HEK293T (cell line): Measurements from ENCODE around the gene CCDC24.

Source experiments
- BHLHE40 ChIP-seq: fragments of 450-650 bp; IDR thresholded peaks from 2 replicates; pipeline ENCODE4 v1.6.1; 2016; ENCODE audit warnings: mild to moderate bottlenecking, moderate library complexity, borderline replicate concordance
- ELF4 ChIP-seq: fragments of 450-650 bp; IDR thresholded peaks from 2 replicates; pipeline ENCODE4 v1.6.1; 2017; ENCODE audit warnings: antibody characterized with exemption
- FOXK2 ChIP-seq: fragments of 450-650 bp; IDR thresholded peaks from 2 replicates; pipeline ENCODE4 v1.6.1; 2016; ENCODE audit warnings: mild to moderate bottlenecking
- FOXM1 ChIP-seq: fragments of 450-650 bp; IDR thresholded peaks from 2 replicates; pipeline ENCODE4 v1.6.1; 2017; ENCODE audit warnings: mild to moderate bottlenecking, borderline replicate concordance
- L3MBTL2 ChIP-seq: fragments of 450-650 bp; conservative IDR thresholded peaks from 2 replicates; pipeline ENCODE4 v1.6.1; 2016; ENCODE audit warnings: mild to moderate bottlenecking
- NFRKB ChIP-seq: fragments of 450-650 bp; IDR thresholded peaks from 2 replicates; pipeline ENCODE4 v1.6.1; 2016; ENCODE audit warnings: mild to moderate bottlenecking, moderate library complexity
- SP1 ChIP-seq: fragments of 450-650 bp; IDR thresholded peaks from 2 replicates; pipeline ENCODE4 v1.6.1; 2017
- SUZ12 ChIP-seq: fragments of 450-650 bp; IDR thresholded peaks from 2 replicates; pipeline ENCODE4 v1.6.1; 2016; ENCODE audit warnings: mild to moderate bottlenecking
- ZNF384 ChIP-seq: fragments of 450-650 bp; IDR thresholded peaks from 2 replicates; pipeline ENCODE4 v1.6.1; 2016

DNA sequence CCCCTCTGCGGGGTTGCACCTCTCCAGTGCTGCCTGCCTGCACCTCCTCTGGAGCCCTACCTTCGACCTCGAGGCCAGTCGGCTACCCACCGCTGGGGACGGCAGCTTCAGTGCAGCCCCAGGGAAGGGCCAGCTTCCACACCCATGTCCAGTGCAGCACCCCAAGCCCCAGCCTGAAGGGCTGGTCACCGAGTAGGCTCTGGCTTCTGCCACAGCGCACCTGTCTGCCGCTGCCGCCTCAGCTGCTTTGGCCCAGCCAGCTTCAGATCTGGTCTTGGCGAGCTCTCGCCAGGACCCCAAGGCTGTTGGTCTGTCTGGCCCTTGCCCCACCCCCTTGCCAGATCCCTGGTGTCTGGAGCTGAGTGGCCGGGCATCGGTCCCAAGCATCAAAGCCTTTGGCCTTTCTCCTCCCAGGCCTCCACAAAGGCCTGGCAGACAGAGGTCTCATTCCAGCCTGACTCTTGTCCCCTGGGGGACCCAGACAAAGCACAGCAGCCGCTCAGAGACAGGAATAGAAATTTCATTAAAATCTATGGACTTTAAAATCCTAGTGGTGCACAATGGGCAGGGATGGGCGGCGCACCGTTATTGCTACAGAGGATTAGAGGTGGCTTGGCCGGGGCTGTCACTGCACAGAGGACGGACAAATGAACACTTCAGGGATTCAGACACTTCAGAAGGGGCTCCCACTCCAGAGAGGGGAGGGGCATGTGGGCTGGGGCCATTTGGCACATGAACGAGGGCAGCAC, 4.8 kb downstream of the CCDC24 start:
- TF ChIP-seq L3MBTL2 (no peak), SP1 (no peak), BHLHE40 (no peak), FOXM1 (no peak), ELF4 (no peak), NFRKB (no peak), SUZ12 (no peak), FOXK2 (no peak), ZNF384 (no peak)
